HepG2 (cell line): ENCODE measurements around the gene SRSF11. TPM values are rescaled to one million over a fixed set of nuclear protein-coding genes. Genes with fewer than 3 reads are reported as not detected.

Experiments used
- AHR ChIP-seq: IDR thresholded peaks from 2 replicates; pipeline ENCODE4 v1.6.1; 2018; ENCODE audit warnings: missing genetic modification reagents, missing compliant biosample characterization
- CENPX ChIP-seq: sonication (generic); formaldehyde crosslinking; IDR thresholded peaks from 2 replicates; pipeline ENCODE4 v1.9.0; 2021; ENCODE audit warnings: mild to moderate bottlenecking, missing genetic modification reagents, moderate library complexity
- CHD4 ChIP-seq: fragments of 200-600 bp; sonication (generic); IDR thresholded peaks from 2 replicates; pipeline ENCODE4 v1.7.0; 2017; ENCODE audit warnings: mild to moderate bottlenecking, low read length, borderline replicate concordance
- E2F1 ChIP-seq: sonication (generic); formaldehyde crosslinking; IDR thresholded peaks from 2 replicates; pipeline ENCODE4 v1.5.0; 2020; ENCODE audit warnings: missing genetic modification reagents
- HES4 ChIP-seq: sonication (generic); formaldehyde crosslinking; IDR thresholded peaks from 2 replicates; pipeline ENCODE4 v1.9.0; 2021; ENCODE audit warnings: mild to moderate bottlenecking, missing genetic modification reagents, borderline replicate concordance
- KDM5A ChIP-seq: fragments of 200-600 bp; sonication (generic); IDR thresholded peaks from 2 replicates; pipeline ENCODE4 v1.7.0; 2018; ENCODE audit warnings: antibody characterized with exemption, mild to moderate bottlenecking, low read length, borderline replicate concordance
- RAD21 ChIP-seq: fragments of 450-650 bp; formaldehyde crosslinking; IDR thresholded peaks from 2 replicates; pipeline ENCODE4 v1.5.0; 2020; ENCODE audit warnings: mild to moderate bottlenecking
- RBM22 ChIP-seq: fragments of 200-400 bp; formaldehyde crosslinking; optimal IDR thresholded peaks from 2 replicates; pipeline ENCODE3; 2017; ENCODE audit warnings: mild to moderate bottlenecking, low read length, moderate library complexity
- SKI ChIP-seq: fragments of 450-650 bp; IDR thresholded peaks from one replicate; pipeline ENCODE4 v1.6.1; 2018; ENCODE audit warnings: mild to moderate bottlenecking; ENCODE audit not compliant: partially characterized antibody
- SRSF9 ChIP-seq: fragments of 200-400 bp; formaldehyde crosslinking; IDR thresholded peaks from 2 replicates; pipeline ENCODE4 v1.6.1; 2018; ENCODE audit warnings: borderline replicate concordance, mild to moderate bottlenecking, low read depth, low read length; ENCODE audit not compliant: insufficient read depth, poor library complexity, severe bottlenecking
- ZBTB7B ChIP-seq: sonication (generic); formaldehyde crosslinking; IDR thresholded peaks from 2 replicates; pipeline ENCODE4 v1.4.0; 2020; ENCODE audit warnings: missing genetic modification reagents
- ZFP82 ChIP-seq: sonication (generic); formaldehyde crosslinking; IDR thresholded peaks from 2 replicates; pipeline ENCODE4 v1.5.1; 2020; ENCODE audit warnings: mild to moderate bottlenecking, missing genetic modification reagents, borderline replicate concordance
- ZNF138 ChIP-seq: sonication (generic); formaldehyde crosslinking; IDR thresholded peaks from 2 replicates; pipeline ENCODE4 v1.5.0; 2020; ENCODE audit warnings: mild to moderate bottlenecking, low read depth, missing genetic modification reagents
- ZNF564 ChIP-seq: sonication (generic); formaldehyde crosslinking; IDR thresholded peaks from 2 replicates; pipeline ENCODE4 v1.8.1; 2023; ENCODE audit warnings: mild to moderate bottlenecking, missing genetic modification reagents
- ZNF572 ChIP-seq: sonication (generic); formaldehyde crosslinking; IDR thresholded peaks from 2 replicates; pipeline ENCODE4 v1.5.1; 2020; ENCODE audit warnings: mild to moderate bottlenecking, missing genetic modification reagents
- ZNF687 ChIP-seq: sonication (generic); formaldehyde crosslinking; IDR thresholded peaks from 2 replicates; pipeline ENCODE4 v1.5.1; 2020; ENCODE audit warnings: mild to moderate bottlenecking, missing genetic modification reagents, moderate library complexity
- ZNF770 ChIP-seq: sonication (generic); formaldehyde crosslinking; IDR thresholded peaks from 2 replicates; pipeline ENCODE4 v1.5.0; 2020; ENCODE audit warnings: mild to moderate bottlenecking, missing genetic modification reagents
- ZNF773 ChIP-seq: sonication (generic); formaldehyde crosslinking; IDR thresholded peaks from 2 replicates; pipeline ENCODE4 v1.4.0; 2020; ENCODE audit warnings: missing genetic modification reagents, borderline replicate concordance
- ZNF781 ChIP-seq: sonication (generic); formaldehyde crosslinking; IDR thresholded peaks from 2 replicates; pipeline ENCODE4 v1.5.1; 2020; ENCODE audit warnings: borderline replicate concordance, mild to moderate bottlenecking, missing genetic modification reagents; ENCODE audit errors: not compliant biosample characterization
- polyA plus RNA-seq, 8 experiments: library from polyadenylated mRNA; depleted of rRNA in 3 of 8; stranded (reverse) in 7 of 8; unstranded in 1 of 8; fragments of >200 nt; fragmentation: Illumina TruSeq in 4 of 8; extraction: Trizol in 4 of 8; gene quantifications; 2 replicates each; pipeline versions ENCODE4 v1.2.1 to v1.2.3, GENCODE V29; 2011 to 2016; ENCODE audit warnings: low read depth in 4 of 8, missing spikeins in 1 of 8, mixed read lengths in 1 of 8; ENCODE audit not compliant: insufficient read depth in 1 of 8
- total RNA-seq, 5 experiments: library from RNA; depleted of rRNA; stranded (reverse); fragments of >200 nt; fragmentation: Illumina TruSeq; extraction: Trizol; gene quantifications; 2 replicates each; pipeline ENCODE4 v1.2.3, GENCODE V29; 2016; ENCODE audit warnings: low read depth in 1 of 5
- TF ChIP-seq, protein P1 (sequence below): IDR thresholded peaks from 2 replicates; pipeline ENCODE4 v1.6.1; 2018; ENCODE audit warnings: missing genetic modification reagents

SRSF11 gene
- total and polyA plus RNA-seq, 2 of the 13 experiments (the other 11 are each of a cell fraction or from before 2014, with no cell fraction given) = 118 to 381 TPM

DNA sequence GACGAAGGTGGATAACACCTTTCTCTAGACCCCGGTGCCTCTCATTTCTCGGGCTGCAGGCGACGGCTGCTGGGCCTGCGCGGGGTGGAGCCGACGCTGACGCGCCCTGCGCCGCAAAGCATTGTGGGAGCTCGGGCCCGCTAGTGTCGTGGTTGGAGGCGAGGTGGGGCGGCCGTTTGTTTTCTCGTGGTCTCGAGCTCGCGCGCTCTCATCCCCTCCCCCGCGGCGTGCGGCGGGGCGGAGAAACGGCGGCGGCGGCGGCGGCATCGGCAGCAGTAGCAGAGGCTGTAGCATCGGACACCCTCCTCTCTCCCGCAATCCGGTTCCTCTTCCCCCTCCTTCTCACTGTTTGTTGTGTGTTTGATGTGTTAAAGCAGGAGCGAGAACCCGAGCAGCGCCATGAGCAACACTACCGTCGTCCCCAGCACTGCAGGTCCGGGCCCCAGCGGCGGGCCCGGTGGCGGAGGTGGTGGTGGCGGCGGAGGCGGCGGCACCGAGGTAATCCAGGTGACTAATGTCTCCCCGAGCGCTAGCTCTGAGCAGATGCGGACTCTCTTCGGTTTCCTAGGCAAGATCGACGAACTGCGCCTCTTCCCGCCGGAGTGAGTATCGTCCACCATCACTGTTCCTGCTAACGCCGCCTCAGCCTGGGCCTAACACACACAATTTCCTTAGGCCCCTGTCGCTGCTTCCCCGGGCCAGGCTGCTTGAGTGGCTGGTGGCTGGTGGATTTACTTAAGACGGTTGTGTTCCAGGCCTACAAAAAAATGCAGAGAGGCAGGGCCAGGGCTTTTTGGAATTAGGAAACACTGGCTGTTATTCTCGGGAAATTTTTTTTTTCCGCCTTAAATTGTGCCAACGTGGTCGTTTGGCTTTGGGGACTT is at the start of gene SRSF11 (continued):
- TF ChIP-seq, protein P1, sequence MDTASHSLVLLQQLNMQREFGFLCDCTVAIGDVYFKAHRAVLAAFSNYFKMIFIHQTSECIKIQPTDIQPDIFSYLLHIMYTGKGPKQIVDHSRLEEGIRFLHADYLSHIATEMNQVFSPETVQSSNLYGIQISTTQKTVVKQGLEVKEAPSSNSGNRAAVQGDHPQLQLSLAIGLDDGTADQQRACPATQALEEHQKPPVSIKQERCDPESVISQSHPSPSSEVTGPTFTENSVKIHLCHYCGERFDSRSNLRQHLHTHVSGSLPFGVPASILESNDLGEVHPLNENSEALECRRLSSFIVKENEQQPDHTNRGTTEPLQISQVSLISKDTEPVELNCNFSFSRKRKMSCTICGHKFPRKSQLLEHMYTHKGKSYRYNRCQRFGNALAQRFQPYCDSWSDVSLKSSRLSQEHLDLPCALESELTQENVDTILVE = peak; percentile 88; the same call in 1 of the 2 replicates
- TF ChIP-seq RAD21 (CRISPR knock-in tag) = peak; percentile 36; the same call in 1 of the 2 replicates
- no peak for TF ChIP-seq CHD4
- TF ChIP-seq KDM5A = peak; percentile 70; the same call in 1 of the 2 replicates
- no peak for TF ChIP-seq ZNF138 (CRISPR knock-in tag)
- peak; percentile 51 for TF ChIP-seq ZNF770 (CRISPR knock-in tag)
- TF ChIP-seq RBM22 = peak; percentile 88
- no peak for TF ChIP-seq SRSF9
- peak; percentile 97 for TF ChIP-seq ZNF687 (CRISPR knock-in tag)
- TF ChIP-seq ZNF564 (CRISPR knock-in tag) = peak; percentile 76; the same call in 1 of the 2 replicates
- no peak for TF ChIP-seq ZNF773
- TF ChIP-seq E2F1 (CRISPR knock-in tag) = no peak
- TF ChIP-seq ZFP82 = 0 out of 2 replicates have a peak, but pooled peaks have one; percentile 61
- TF ChIP-seq SKI = peak; percentile 72
- peak; percentile 84; the same call in 1 of the 2 replicates for TF ChIP-seq AHR (CRISPR knock-in tag)
- TF ChIP-seq ZNF781 (CRISPR knock-in tag) = peak; percentile 84
- TF ChIP-seq HES4 (CRISPR knock-in tag) = peak; percentile 90; the same call in 1 of the 2 replicates
- no peak for TF ChIP-seq ZBTB7B
- peak; percentile 72; the same call in 1 of the 2 replicates for TF ChIP-seq ZNF572 (CRISPR knock-in tag)
- no peak for TF ChIP-seq CENPX (CRISPR knock-in tag)
